ENCODE measurements around the gene SDC4. TPM values are rescaled to one million over a fixed set of nuclear protein-coding genes. Genes with fewer than 3 reads are reported as not detected.
A peak's percentile ranks its signal among the peaks of the same experiment; 100 is the strongest.

The SDC4 gene
- polyA plus RNA-seq, 1 donor (not counting 4 experiments of a cell fraction or from before 2014, with no cell fraction given): 114 TPM

- FAIRE-seq (no peak), DNase-seq (ENCODE audit: low read depth, low spot score) (no peak)
- no peaks in the 10 kb centered on the region for H4K20me1 ChIP-seq (ENCODE audit: control insufficient read depth, extremely low read depth, insufficient read depth, low read length)
- no peak overlapping the region for H3K27ac ChIP-seq (ENCODE audit: control insufficient read depth, insufficient read depth, low read length)
- dilution Hi-C loops (cut with MboI; ENCODE audit: extremely low pct_ligation_motif_present, low sequenced_read_pairs): no loop called here
- H3K9ac ChIP-seq (ENCODE audit: control insufficient read depth, extremely low read depth, insufficient read depth, low read length): no peak overlapping the region
- no peak overlapping the region for H2AFZ ChIP-seq (ENCODE audit: control insufficient read depth, low read length)
- H3K79me2 ChIP-seq (ENCODE audit: control insufficient read depth, insufficient read depth, low read length): no peaks in the 10 kb centered on the region
- H3K4me1 ChIP-seq (ENCODE audit: control insufficient read depth, extremely low read depth, insufficient read depth, low read length): peaks cover 3% of the 10 kb centered on the region
- H3K4me2 ChIP-seq (ENCODE audit: control insufficient read depth, extremely low read depth, insufficient read depth, low read depth, low read length): no peak overlapping the region
- H3K4me3 ChIP-seq (ENCODE audit: control insufficient read depth in 2 of 3, extremely low read depth in 1 of 3, insufficient read depth in 2 of 3, low read depth in 1 of 3, low read length in 3 of 3): no peak overlapping the region
- H3K27me3 ChIP-seq (ENCODE audit: control insufficient read depth, extremely low read depth, insufficient read depth, low read length): peaks cover 7% of the 10 kb centered on the region
- no peaks in the 10 kb centered on the region for H3K9me1 ChIP-seq (ENCODE audit: control insufficient read depth, extremely low read depth, insufficient read depth, low read length)
- TF ChIP-seq EZH2 (IDR thresholded peaks at IDR 0.05; ENCODE audit: low read length) (no peak), CTCF (optimal IDR thresholded peaks at IDR 0.05 in 1 of 3, IDR thresholded peaks at IDR 0.05 in 1 of 3, conservative IDR thresholded peaks at IDR 0.05 in 1 of 3; ENCODE audit: extremely low read depth in 1 of 3, insufficient read depth in 2 of 3, low read length in 3 of 3) (no peak)
- H3K9me3 ChIP-seq (ENCODE audit: control insufficient read depth, low read depth, low read length): no peaks in the 10 kb centered on the region
- no peaks in the 10 kb centered on the region for H3K36me3 ChIP-seq (ENCODE audit: control insufficient read depth in 2 of 2, extremely low read depth in 1 of 2, insufficient read depth in 2 of 2, low read length in 2 of 2)
Observed at GRCh38 chr20:45294659-45295058, 53.6 kb downstream of the SDC4 start.

GRCh38 chr20:45294003-45294368, 54.2 kb downstream of the SDC4 start:
- Histone ChIP-seq H4K20me1 (ENCODE audit: control insufficient read depth, extremely low read depth, insufficient read depth, low read length) (no peaks in the 10 kb centered on the region), H3K27me3 (ENCODE audit: control insufficient read depth, extremely low read depth, insufficient read depth, low read length) (peaks cover 7% of the 10 kb centered on the region), H3K4me2 (ENCODE audit: control insufficient read depth, extremely low read depth, insufficient read depth, low read depth, low read length) (peak overlapping the region; percentile 70), H3K4me1 (ENCODE audit: control insufficient read depth, extremely low read depth, insufficient read depth, low read length) (peaks cover 3% of the 10 kb centered on the region), H3K4me3 (ENCODE audit: control insufficient read depth in 2 of 3, extremely low read depth in 1 of 3, insufficient read depth in 2 of 3, low read depth in 1 of 3, low read length in 3 of 3) (peak overlapping the region in 2 of 3 experiments; percentile 47 to 55), H3K27ac (ENCODE audit: control insufficient read depth, insufficient read depth, low read length) (no peak overlapping the region), H3K36me3 (ENCODE audit: control insufficient read depth in 2 of 2, extremely low read depth in 1 of 2, insufficient read depth in 2 of 2, low read length in 2 of 2) (no peaks in the 10 kb centered on the region), H3K9ac (ENCODE audit: control insufficient read depth, extremely low read depth, insufficient read depth, low read length) (no peak overlapping the region), H3K9me3 (ENCODE audit: control insufficient read depth, low read depth, low read length) (no peaks in the 10 kb centered on the region), H3K79me2 (ENCODE audit: control insufficient read depth, insufficient read depth, low read length) (no peaks in the 10 kb centered on the region), H2AFZ (ENCODE audit: control insufficient read depth, low read length) (no peak overlapping the region), H3K9me1 (ENCODE audit: control insufficient read depth, extremely low read depth, insufficient read depth, low read length) (no peaks in the 10 kb centered on the region)
- FAIRE-seq: no peak
- dilution Hi-C loops (cut with MboI; ENCODE audit: extremely low pct_ligation_motif_present, low sequenced_read_pairs): no loop called here
- no peak for DNase-seq (ENCODE audit: low read depth, low spot score)
- TF ChIP-seq EZH2 (IDR thresholded peaks at IDR 0.05; ENCODE audit: low read length) (no peak), CTCF (optimal IDR thresholded peaks at IDR 0.05 in 1 of 3, IDR thresholded peaks at IDR 0.05 in 1 of 3, conservative IDR thresholded peaks at IDR 0.05 in 1 of 3; ENCODE audit: extremely low read depth in 1 of 3, insufficient read depth in 2 of 3, low read length in 3 of 3) (no peak)
